GM18502 (cell line): Measurements from ENCODE around the gene XPNPEP2.
"Not testable (repeated sequence)": the region's sequence is repeated elsewhere in the genome, so short reads cannot be mapped to it uniquely, and the experiment has no call there.

ENCODE experiments used
- ATAC-seq: cut with Tn5 transposase; IDR thresholded peaks from one replicate; pipeline ENCODE4 v1.9.1; 2021; ENCODE audit warnings: mild to moderate bottlenecking; ENCODE audit not compliant: unreplicated experiment, poor library complexity

The XPNPEP2 gene

GRCh38 chrX:129718676-129719075 is 20.1 kb upstream of the XPNPEP2 start:
- ATAC-seq: no peak

- ATAC-seq: no peak
These were observed 19.5 kb upstream of the XPNPEP2 start for GRCh38 chrX:129719268-129719667.

GRCh38 chrX:129719931-129720530 is 18.7 kb upstream of the XPNPEP2 start:
- ATAC-seq: no peak

GRCh38 chrX:129720741-129721140 is 18.0 kb upstream of the XPNPEP2 start:
- ATAC-seq: no peak

GRCh38 chrX:129721414-129721813 is 17.4 kb upstream of the XPNPEP2 start:
- no peak for ATAC-seq

GRCh38 chrX:129721870-129722269 is 16.9 kb upstream of the XPNPEP2 start:
- ATAC-seq: no peak

GRCh38 chrX:129723511-129723910 is 15.3 kb upstream of the XPNPEP2 start:
- no peak for ATAC-seq

GRCh38 chrX:129724754-129725153 is 14.0 kb upstream of the XPNPEP2 start:
- ATAC-seq: no peak

GRCh38 chrX:129726307-129727111 is 12.3 kb upstream of the XPNPEP2 start:
- ATAC-seq: peak; percentile 45

- ATAC-seq: no peak
These were observed 10.7 kb upstream of the XPNPEP2 start for GRCh38 chrX:129728061-129728460.

GRCh38 chrX:129731228-129731627 is 7.6 kb upstream of the XPNPEP2 start:
- no peak for ATAC-seq

GRCh38 chrX:129732857-129733256 is 5.9 kb upstream of the XPNPEP2 start:
- ATAC-seq: no peak

- no peak for ATAC-seq
These were observed 5.4 kb upstream of the XPNPEP2 start for GRCh38 chrX:129733335-129733734.

GRCh38 chrX:129736491-129736890 is 2.3 kb upstream of the XPNPEP2 start:
- no peak for ATAC-seq

GRCh38 chrX:129737916-129738315 is 863 bp upstream of the XPNPEP2 start:
- no peak for ATAC-seq

- ATAC-seq: no peak
These were observed 799 bp downstream of the XPNPEP2 start for GRCh38 chrX:129739578-129739977.

- ATAC-seq: no peak
These were observed 3.3 kb downstream of the XPNPEP2 start for GRCh38 chrX:129741880-129742758.

GRCh38 chrX:129742759-129743152 is 4.0 kb downstream of the XPNPEP2 start:
- not testable (repeated sequence) for ATAC-seq

GRCh38 chrX:129743821-129744220 is 5.0 kb downstream of the XPNPEP2 start:
- ATAC-seq: no peak

GRCh38 chrX:129744861-129745321 is 6.1 kb downstream of the XPNPEP2 start:
- no peak for ATAC-seq
